COLO668 (cell line): ENCODE measurements around the gene CXCR3.
A peak's percentile ranks its signal among the peaks of the same experiment; 100 is the strongest.

Experiments
- DNase-seq: peaks from one replicate; lab custom pipeline; 2025; ENCODE audit not compliant: unreplicated experiment; lab: John Stamatoyannopoulos, UW

Gene CXCR3

GRCh38 chrX:71637253-71637618 is 18.9 kb upstream of the CXCR3 start:
- no peak for DNase-seq

- peak; percentile 14 for DNase-seq
These were observed 18.3 kb upstream of the CXCR3 start for GRCh38 chrX:71636438-71637252.

GRCh38 chrX:71634366-71634765 is 16.1 kb upstream of the CXCR3 start:
- DNase-seq: no peak

- DNase-seq: no peak
These were observed 14.8 kb upstream of the CXCR3 start for GRCh38 chrX:71632923-71633657.

- DNase-seq: no peak
These were observed 11.2 kb upstream of the CXCR3 start for GRCh38 chrX:71629467-71629866.

GRCh38 chrX:71627588-71628404 is 9.5 kb upstream of the CXCR3 start:
- DNase-seq: no peak

GRCh38 chrX:71626576-71626975 is 8.3 kb upstream of the CXCR3 start:
- no peak for DNase-seq

- no peak for DNase-seq
These were observed 7.2 kb upstream of the CXCR3 start for GRCh38 chrX:71625471-71625870.

GRCh38 chrX:71623714-71624113 is 5.4 kb upstream of the CXCR3 start:
- DNase-seq: no peak

GRCh38 chrX:71622576-71623450 is 4.5 kb upstream of the CXCR3 start:
- peak; percentile 66 for DNase-seq

- DNase-seq: no peak
These were observed 3.8 kb upstream of the CXCR3 start for GRCh38 chrX:71622032-71622575.

- no peak for DNase-seq
These were observed 3.3 kb upstream of the CXCR3 start for GRCh38 chrX:71621603-71622002.

- DNase-seq: no peak
These were observed 1.7 kb upstream of the CXCR3 start for GRCh38 chrX:71619986-71620385.

- no peak for DNase-seq
These were observed 882 bp upstream of the CXCR3 start for GRCh38 chrX:71619193-71619592.

GRCh38 chrX:71618787-71619186 is 476 bp upstream of the CXCR3 start:
- DNase-seq: no peak

GRCh38 chrX:71617742-71618141 is 569 bp downstream of the CXCR3 start:
- DNase-seq: no peak

GRCh38 chrX:71616672-71617529 is 1.4 kb downstream of the CXCR3 start:
- peak; percentile 3 for DNase-seq

GRCh38 chrX:71615954-71616353 is 2.4 kb downstream of the CXCR3 start:
- DNase-seq: no peak

GRCh38 chrX:71615056-71615455 is 3.3 kb downstream of the CXCR3 start:
- no peak for DNase-seq
